Ishikawa (cell line): ENCODE measurements around the gene HNMT.

Experiments
- CEBPB ChIP-seq: IDR thresholded peaks from 2 replicates; pipeline ENCODE4 v1.6.1; 2012
- CREB1 ChIP-seq: IDR thresholded peaks from 2 replicates; pipeline ENCODE4 v1.6.1; 2012; ENCODE audit warnings: low read depth
- EGR1 ChIP-seq: IDR thresholded peaks from 2 replicates; pipeline ENCODE4 v1.6.1; 2012
- EP300 ChIP-seq: IDR thresholded peaks from 2 replicates; pipeline ENCODE4 v1.6.1; 2012; ENCODE audit warnings: borderline replicate concordance
- FOXM1 ChIP-seq: IDR thresholded peaks from 2 replicates; pipeline ENCODE4 v1.6.1; 2012; ENCODE audit warnings: low read depth, borderline replicate concordance
- NFIC ChIP-seq: IDR thresholded peaks from 2 replicates; pipeline ENCODE4 v1.6.1; 2012
- RAD21 ChIP-seq: IDR thresholded peaks from 2 replicates; pipeline ENCODE4 v1.6.1; 2012; ENCODE audit warnings: low read depth
- TAF1 ChIP-seq: IDR thresholded peaks from 2 replicates; pipeline ENCODE4 v1.6.1; 2012; ENCODE audit warnings: low read depth, mild to moderate bottlenecking
- TCF12 ChIP-seq: IDR thresholded peaks from 2 replicates; pipeline ENCODE4 v1.6.1; 2012; ENCODE audit warnings: low read depth
- TEAD4 ChIP-seq: IDR thresholded peaks from 2 replicates; pipeline ENCODE4 v1.6.1; 2012
- YY1 ChIP-seq: IDR thresholded peaks from 2 replicates; pipeline ENCODE4 v1.6.1; 2012; ENCODE audit warnings: low read depth
- TF ChIP-seq, protein P1 (sequence below): IDR thresholded peaks from 2 replicates; pipeline ENCODE4 v1.6.1; 2012; ENCODE audit warnings: low read depth, mild to moderate bottlenecking
- TF ChIP-seq, protein P2 (sequence below): IDR thresholded peaks from 2 replicates; pipeline ENCODE4 v1.6.1; 2012
- TF ChIP-seq, protein P3 (sequence below): IDR thresholded peaks from 2 replicates; pipeline ENCODE4 v1.6.1; 2012

Gene HNMT

DNA sequence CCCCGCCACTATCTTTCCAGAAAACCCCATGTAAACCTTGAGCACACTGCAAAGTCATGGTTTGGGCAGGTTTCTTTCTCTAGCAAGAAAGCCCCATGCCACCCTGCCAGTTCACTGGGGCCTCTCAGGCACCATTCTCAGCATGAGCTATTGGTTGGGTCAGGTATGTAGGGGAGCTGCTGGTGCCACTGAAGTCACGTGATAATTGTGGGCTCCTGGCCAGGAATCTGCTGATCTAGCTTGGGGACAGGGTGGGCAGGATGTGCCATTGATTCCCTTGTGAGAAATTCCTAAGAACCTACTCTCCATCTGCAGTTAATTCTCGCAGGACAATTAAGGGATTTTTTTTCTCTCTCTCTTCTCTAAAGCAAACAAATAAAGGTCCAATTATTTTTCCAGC lies 26.5 kb upstream of the HNMT start:
- no peak for TF ChIP-seq YY1
- no peak for TF ChIP-seq TCF12
- no peak for TF ChIP-seq EP300
- no peak for TF ChIP-seq RAD21
- TF ChIP-seq CREB1, result no peak
- TF ChIP-seq CEBPB, result no peak
- TF ChIP-seq, protein P1, sequence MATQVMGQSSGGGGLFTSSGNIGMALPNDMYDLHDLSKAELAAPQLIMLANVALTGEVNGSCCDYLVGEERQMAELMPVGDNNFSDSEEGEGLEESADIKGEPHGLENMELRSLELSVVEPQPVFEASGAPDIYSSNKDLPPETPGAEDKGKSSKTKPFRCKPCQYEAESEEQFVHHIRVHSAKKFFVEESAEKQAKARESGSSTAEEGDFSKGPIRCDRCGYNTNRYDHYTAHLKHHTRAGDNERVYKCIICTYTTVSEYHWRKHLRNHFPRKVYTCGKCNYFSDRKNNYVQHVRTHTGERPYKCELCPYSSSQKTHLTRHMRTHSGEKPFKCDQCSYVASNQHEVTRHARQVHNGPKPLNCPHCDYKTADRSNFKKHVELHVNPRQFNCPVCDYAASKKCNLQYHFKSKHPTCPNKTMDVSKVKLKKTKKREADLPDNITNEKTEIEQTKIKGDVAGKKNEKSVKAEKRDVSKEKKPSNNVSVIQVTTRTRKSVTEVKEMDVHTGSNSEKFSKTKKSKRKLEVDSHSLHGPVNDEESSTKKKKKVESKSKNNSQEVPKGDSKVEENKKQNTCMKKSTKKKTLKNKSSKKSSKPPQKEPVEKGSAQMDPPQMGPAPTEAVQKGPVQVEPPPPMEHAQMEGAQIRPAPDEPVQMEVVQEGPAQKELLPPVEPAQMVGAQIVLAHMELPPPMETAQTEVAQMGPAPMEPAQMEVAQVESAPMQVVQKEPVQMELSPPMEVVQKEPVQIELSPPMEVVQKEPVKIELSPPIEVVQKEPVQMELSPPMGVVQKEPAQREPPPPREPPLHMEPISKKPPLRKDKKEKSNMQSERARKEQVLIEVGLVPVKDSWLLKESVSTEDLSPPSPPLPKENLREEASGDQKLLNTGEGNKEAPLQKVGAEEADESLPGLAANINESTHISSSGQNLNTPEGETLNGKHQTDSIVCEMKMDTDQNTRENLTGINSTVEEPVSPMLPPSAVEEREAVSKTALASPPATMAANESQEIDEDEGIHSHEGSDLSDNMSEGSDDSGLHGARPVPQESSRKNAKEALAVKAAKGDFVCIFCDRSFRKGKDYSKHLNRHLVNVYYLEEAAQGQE, result no peak

DNA sequence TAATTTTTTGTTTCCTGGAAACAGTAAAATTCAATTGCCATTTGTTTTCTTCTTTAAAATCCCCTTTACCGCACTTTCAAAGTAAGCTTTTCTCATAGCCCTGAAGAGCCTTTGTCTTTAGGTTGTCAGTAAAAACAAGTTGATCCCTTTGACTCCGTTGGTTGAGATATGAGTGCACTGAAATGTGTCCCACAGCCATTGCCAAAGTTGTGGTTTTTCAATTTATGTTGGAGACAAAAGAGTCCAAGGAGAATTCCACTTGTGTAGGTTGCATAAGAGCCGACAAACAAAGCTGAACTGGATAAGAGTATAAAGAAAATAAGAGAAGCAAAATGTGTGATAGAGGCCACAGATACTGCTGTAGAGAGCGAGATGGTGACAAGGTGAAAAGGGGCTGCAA lies 26.1 kb upstream of the HNMT start:
- TF ChIP-seq, protein P2, sequence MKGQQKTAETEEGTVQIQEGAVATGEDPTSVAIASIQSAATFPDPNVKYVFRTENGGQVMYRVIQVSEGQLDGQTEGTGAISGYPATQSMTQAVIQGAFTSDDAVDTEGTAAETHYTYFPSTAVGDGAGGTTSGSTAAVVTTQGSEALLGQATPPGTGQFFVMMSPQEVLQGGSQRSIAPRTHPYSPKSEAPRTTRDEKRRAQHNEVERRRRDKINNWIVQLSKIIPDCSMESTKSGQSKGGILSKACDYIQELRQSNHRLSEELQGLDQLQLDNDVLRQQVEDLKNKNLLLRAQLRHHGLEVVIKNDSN, result no peak
- TF ChIP-seq CEBPB, result no peak
- no peak for TF ChIP-seq YY1
- no peak for TF ChIP-seq FOXM1
- no peak for TF ChIP-seq TEAD4
- no peak for TF ChIP-seq TAF1
- TF ChIP-seq CREB1, result no peak
- TF ChIP-seq, protein P3, sequence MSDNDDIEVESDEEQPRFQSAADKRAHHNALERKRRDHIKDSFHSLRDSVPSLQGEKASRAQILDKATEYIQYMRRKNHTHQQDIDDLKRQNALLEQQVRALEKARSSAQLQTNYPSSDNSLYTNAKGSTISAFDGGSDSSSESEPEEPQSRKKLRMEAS, result no peak
- no peak for TF ChIP-seq EGR1
- no peak for TF ChIP-seq TCF12
- TF ChIP-seq EP300, result no peak

DNA sequence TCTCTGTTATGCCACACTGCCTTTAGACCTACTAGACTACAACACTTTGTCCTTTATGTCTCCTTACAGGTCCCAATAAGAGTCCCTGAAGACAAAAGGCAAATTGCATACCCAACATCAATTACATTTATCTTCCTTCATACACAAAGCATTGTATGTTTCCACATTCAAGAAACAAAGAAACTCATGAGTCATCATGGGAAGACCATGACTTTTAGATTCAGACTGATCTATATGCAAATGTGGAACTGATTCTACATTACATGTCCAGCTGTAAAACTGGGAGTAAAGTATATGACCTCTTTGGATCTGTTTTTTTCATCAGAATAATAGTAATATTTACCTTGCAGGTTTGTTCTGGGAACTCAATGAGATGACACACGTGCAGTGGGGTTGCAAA lies 25.2 kb upstream of the HNMT start:
- TF ChIP-seq NFIC (no peak), YY1 (no peak), FOXM1 (no peak), TAF1 (no peak), EGR1 (no peak), CREB1 (no peak)

DNA sequence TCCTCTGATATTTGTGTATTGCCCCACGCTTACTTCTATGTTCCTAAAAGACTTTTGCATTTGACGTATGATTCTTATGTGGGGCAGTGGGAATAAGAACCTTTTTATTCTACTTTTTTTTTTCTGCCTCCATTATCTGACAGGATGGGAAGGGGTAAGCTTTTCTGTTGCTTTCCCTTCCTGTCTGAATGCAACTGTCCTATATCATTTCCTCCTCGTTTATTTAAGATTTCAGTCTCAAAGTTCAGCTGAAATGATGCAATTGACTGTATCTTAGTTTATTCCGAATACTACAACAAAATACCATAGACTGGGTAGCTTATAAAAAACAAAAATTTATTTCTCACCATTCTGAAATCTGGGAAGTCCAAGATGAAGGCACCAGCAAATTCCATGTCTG lies 24.1 kb upstream of the HNMT start:
- TF ChIP-seq CREB1, result no peak
- no peak for TF ChIP-seq CEBPB
- no peak for TF ChIP-seq NFIC
- no peak for TF ChIP-seq FOXM1
- TF ChIP-seq, protein P2, result no peak
- TF ChIP-seq TAF1, result no peak
- TF ChIP-seq, protein P1, result no peak

DNA sequence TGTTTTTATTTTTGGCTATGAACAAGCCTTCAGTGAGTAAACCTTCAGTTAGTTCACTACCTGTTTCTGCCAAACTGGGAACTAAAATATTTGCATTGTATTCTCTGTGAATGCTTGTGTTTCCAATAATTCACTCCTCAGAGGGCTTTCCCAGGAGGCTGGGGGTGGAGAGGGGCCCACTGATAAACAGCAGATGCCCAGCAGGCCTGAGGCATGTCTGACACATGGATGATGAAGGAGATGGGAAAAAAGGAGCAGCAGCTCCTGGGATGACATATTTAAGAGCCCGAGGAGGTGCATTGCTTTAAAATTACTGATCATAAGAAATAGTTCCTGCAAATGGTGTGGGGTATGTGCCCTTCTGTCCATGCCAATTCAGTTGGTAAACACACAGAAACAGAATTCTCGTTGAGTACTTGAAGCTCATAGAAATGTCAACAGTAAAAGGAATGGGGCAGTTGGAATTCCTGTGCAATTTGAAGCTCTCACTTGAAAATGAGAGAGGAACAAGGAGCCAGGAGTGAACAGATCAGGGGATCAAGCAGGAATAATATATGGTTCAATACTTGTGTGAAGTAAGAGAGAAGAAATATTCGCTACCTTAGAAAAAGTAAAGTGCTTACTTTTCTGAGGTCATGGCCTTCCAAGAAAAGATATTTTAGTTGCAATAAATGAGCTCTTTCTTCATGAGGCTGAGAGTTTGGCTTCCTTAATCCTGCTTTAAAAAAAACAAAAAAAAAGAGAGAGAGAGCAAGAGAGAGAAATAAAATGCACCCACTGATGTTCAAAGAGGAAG lies 22.0 kb upstream of the HNMT start:
- TF ChIP-seq EP300 (no peak), RAD21 (no peak), FOXM1 (no peak), CEBPB (no peak), EGR1 (no peak), NFIC (no peak), CREB1 (no peak), TCF12 (no peak), TAF1 (no peak)

DNA sequence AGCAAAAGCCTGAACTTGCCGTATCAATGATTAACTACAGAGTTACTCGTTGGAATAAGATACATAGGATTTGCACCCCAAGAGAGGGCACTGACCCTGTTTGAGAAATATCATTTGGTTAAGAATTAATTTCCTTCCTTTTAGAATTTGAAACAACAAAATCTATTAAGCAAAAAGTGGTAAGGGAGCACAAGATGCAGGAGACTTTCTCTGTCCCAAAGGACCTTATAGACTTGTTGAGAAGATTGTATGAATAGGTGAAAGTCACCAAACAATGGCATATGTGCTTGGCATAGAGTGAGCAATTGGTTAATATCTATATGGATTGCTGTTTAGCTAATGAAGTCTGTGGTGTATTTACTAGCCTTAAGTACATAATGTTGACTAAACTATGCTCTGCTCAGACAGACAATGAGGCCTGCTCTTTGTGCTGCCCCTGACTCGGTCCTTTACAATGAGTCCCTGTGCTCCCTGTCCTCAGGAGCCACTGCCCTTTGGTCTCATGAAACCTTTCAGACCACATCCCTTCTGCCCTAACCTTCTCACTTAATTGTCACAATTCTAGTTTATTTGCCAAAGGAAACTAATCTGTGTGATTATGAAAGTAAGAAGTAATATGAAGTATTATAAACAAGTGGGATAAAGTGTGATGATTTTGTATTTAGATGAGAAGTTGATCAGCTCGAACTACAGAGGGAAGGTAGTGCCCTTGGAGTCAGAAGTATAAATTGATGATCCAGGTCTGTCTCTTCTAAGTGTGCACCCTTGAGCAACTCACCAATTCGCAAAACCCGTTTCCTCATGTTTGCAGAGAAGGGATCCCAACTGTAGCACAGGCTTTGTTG lies 21.2 kb upstream of the HNMT start:
- TF ChIP-seq CEBPB, result no peak
- no peak for TF ChIP-seq RAD21
- TF ChIP-seq TAF1, result no peak
